GM12891 (cell line): ENCODE results near the gene MST1.

ENCODE experiments used
- POLR2A ChIP-seq: IDR thresholded peaks from 2 replicates; pipeline ENCODE4 v1.6.1; 2011; ENCODE audit warnings: low read depth, low read length, control low read depth
- POLR2AphosphoS5 ChIP-seq: IDR thresholded peaks from 2 replicates; pipeline ENCODE4 v1.6.1; 2011; ENCODE audit warnings: low read depth, low read length, control low read depth

DNA sequence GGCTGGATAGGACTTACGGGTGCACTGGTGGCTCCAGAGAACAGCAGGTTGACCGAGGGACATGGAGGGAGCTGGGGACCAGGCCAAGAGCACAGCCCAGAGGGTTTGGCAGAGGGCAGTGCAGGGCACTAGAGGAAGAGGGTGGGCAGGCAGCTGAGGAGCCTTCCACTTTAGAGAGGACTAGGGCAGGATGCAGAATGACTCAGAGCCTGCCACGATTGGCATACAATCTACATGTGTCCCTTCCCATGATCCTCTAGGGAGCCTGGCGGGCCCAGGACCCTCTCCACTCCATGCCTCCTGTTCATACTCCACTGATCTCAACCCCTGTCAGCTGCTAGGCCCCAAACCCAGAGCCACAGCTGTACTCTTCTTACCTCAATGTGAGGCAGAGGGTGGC is 29.5 kb downstream of the MST1 start:
- TF ChIP-seq POLR2A (no peak), POLR2AphosphoS5 (no peak)
